ENCODE results near the gene ATG10.
"Not testable (repeated sequence)": the region's sequence is repeated elsewhere in the genome, so short reads cannot be mapped to it uniquely, and the experiment has no call there.

Gene ATG10

DNA sequence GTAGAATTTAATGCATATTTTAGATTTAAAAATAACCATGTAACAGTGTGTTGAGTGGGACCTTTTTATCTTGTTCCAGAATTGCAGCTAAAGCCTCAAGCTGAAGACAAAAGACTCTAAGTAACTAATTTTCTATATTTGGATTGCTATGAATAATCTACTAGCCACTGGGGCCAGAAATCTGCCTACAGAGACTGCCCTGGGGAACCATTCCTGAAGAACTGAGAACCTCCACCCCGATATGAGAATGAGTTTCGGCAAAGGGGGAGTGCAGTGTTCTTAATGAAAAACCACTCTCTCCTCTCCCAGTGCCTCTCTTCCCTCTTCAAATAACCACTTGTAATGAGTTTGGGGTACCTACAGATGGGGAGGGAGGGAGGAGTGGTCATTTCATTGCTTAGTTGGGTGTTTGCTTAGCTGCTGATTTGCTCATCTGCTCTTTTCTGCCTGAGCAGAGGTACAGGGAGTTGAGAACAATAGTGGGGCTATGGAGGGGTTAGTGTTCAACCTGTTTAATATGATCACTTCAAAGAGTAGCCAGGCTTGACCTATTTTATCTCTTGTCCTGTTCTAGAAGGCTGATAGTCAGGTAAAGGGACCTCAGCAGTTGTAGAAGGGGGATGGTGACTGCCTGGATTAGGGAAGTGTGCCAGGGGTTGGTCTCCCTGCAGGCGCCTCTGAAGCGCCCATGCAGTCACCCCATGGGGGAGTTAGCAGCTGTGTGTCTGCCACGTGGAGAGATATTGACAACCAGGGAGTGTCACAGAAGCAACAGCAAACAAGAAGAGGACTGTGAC, 47.7 kb downstream of the ATG10 start:
- TF ChIP-seq, protein P1, sequence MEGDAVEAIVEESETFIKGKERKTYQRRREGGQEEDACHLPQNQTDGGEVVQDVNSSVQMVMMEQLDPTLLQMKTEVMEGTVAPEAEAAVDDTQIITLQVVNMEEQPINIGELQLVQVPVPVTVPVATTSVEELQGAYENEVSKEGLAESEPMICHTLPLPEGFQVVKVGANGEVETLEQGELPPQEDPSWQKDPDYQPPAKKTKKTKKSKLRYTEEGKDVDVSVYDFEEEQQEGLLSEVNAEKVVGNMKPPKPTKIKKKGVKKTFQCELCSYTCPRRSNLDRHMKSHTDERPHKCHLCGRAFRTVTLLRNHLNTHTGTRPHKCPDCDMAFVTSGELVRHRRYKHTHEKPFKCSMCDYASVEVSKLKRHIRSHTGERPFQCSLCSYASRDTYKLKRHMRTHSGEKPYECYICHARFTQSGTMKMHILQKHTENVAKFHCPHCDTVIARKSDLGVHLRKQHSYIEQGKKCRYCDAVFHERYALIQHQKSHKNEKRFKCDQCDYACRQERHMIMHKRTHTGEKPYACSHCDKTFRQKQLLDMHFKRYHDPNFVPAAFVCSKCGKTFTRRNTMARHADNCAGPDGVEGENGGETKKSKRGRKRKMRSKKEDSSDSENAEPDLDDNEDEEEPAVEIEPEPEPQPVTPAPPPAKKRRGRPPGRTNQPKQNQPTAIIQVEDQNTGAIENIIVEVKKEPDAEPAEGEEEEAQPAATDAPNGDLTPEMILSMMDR (IDR thresholded peaks at IDR 0.05; ENCODE audit: control extremely low read depth, extremely low read depth, low read depth, missing control alignments), result no peak
- ChIA-PET CTCF (no interaction called here), POLR2A (no interaction called here)
- no peak for DNase-seq (ENCODE audit: extremely low spot score)

DNA sequence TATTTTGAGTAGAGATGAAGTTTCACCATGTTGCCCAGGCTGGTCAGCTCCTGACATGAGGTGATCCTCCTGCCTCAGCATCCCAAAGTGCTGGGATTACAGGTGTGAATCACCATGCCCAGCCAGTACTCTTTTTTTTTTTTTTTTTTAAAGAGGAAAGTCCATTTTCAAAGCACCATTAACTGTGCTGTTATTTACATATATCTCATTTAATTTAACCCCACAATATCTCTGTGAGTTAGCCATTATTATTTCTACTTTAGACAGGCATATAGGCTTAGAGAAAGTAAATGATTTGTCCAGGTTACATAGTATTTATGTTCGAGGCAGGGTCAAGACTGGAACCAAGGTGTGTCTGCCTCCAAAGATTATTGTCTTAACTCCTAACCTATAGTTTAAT, 50.7 kb downstream of the ATG10 start:
- ChIA-PET CTCF (interaction anchor here (1.6 kb wide), 1 partner anchor 145 kb away, joined by 3 read pairs; no protein-coding TSS in a partner anchor), POLR2A (no interaction called here)
- TF ChIP-seq, protein P1 (IDR thresholded peaks at IDR 0.05; ENCODE audit: control extremely low read depth, extremely low read depth, low read depth, missing control alignments), result no peak
- no peak for DNase-seq (ENCODE audit: extremely low spot score)

DNA sequence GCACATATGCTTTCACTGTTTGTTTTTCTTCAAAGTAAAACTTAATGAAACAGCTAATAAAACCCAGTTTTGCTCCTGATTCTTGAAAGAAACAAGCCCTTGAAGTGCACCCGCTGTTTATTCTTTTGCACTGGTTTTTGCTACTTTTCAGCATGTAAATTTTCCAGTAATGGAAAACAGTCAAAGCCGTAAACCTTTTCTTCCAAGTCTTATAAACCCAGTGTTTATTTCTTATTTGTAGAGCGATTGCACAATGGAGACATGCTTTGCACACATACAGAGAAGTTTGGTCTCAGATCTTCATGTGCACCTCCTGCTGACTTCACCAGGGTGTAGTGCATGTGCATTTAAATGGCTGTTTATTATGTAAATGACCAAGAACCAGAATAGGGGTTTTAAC, 51.8 kb downstream of the ATG10 start:
- CTCF ChIA-PET, result interaction anchor here (1.5 to 1.9 kb wide), 2 partner anchors 27 to 142 kb away, joined by 3 to 5 read pairs; no protein-coding TSS in a partner anchor
- DNase-seq (ENCODE audit: extremely low spot score), result no peak
- POLR2A ChIA-PET, result no interaction called here
- TF ChIP-seq, protein P1 (IDR thresholded peaks at IDR 0.05; ENCODE audit: control extremely low read depth, extremely low read depth, low read depth, missing control alignments), result no peak

DNA sequence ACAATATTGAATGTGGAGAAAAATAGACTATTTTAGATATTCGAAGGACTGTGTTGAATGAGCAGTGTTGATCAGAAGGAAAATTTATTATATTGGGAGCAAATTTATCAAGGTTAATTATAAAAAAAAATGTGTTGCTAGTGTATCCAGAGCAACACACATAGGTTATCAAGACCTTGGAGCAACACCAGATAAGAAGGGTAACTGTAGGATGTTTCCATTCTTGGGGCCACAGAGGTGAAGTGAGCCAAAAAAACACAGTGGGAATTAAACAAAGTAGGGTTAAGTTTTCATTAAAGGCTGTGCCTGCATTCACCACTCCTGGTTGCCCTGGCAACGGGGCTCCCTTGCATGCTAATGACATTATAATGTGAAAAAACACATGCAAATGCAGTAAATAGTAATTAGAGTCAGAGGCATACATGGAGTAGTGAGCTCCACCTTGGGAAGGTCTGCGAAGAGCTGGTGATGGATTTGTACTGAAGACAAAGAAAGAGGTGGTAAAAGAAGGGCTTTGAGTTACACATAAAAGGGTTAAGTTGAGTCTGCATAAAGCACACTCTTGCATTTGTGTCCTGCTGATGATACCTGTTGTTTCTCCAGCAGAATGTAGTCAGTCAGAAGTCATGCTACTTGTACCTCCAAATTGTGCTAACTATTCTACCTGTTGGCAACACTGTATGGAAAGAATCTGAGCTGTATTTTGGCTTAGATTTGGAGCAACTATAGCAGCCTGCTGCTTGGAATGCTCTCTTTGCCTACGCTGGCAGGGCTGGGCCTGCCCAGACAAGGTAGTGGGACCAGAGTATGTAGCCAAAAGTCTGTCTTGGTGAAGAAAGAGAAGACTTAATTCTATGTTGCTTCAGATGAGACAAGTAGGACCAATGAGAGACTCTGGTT, 59.6 kb downstream of the ATG10 start:
- TF ChIP-seq, protein P1 (IDR thresholded peaks at IDR 0.05; ENCODE audit: control extremely low read depth, extremely low read depth, low read depth, missing control alignments), result no peak
- no peak for DNase-seq (ENCODE audit: extremely low spot score)
- ChIA-PET CTCF (no interaction called here), POLR2A (no interaction called here)

DNA sequence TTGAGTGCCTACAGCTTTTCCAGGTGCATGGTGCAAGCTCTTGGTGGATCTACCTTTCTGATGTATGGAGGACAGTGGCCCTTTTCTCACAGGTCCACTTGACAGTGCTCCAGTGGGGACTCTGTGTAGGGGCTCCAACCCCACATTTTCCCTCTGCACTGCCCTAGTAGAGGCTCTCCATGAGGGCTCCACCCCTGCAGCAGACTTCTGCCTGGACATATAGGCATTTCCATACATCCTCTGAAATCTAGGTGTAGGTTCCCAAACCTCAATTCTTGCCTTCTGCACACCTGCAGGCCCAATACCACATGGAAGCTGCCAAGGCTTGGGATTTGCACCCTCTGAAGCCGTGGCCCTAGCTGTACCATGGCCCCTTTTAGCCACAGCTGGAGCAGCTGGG, 71.1 kb downstream of the ATG10 start:
- CTCF ChIA-PET; POLR2A ChIA-PET; DNase-seq (ENCODE audit: extremely low spot score): not testable (repeated sequence)

DNA sequence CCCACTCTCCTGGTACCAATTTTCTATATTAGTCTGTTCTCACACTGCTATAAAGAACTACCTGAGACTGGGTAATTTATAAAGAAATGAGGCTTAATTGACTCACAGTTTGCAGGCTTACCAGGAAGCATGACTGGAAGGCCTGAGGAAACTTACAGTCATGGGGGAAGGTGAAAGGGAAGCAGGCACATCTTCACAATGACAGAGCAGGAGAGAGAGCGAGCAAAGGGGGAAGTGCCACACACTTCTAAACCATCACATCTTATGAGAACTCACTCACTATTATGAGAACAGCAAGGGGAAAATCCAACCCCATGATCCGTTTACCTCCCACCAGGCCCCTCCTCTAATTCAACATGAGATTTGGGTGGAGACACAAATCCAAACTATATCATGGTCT, 72.2 kb downstream of the ATG10 start:
- POLR2A ChIA-PET, result no interaction called here
- CTCF ChIA-PET, result no interaction called here
- DNase-seq (ENCODE audit: extremely low spot score), result no peak
- TF ChIP-seq, protein P1 (IDR thresholded peaks at IDR 0.05; ENCODE audit: control extremely low read depth, extremely low read depth, low read depth, missing control alignments), result no peak
